DND-41 (cell line): ENCODE data around the gene SMIM41.

Experiments
- ATAC-seq: fragments of 200-7000 bp; cut with Tn5 transposase; 3 replicates; pipeline ENCODE4 v1.9.1; 2021; ENCODE audit warnings: low read depth; ENCODE audit not compliant: insufficient read depth
- DNase-seq: peaks from one replicate; pipeline ENCODE4 v3.0.0-alpha.2; 2020
- H2AFZ ChIP-seq: 2 replicates; pipeline ENCODE4 v1.6.0; 2012; ENCODE audit warnings: low read depth, low read length
- H3K27ac ChIP-seq: 2 replicates; pipeline ENCODE4 v1.5.1; 2012; ENCODE audit warnings: low read length, inconsistent platforms
- H3K27me3 ChIP-seq: fragments of 200-600 bp; sonication (generic); 2 replicates; pipeline ENCODE4 v1.6.0; 2012; ENCODE audit warnings: low read length, mild to moderate bottlenecking, inconsistent platforms; ENCODE audit not compliant: insufficient read depth, poor library complexity
- H3K36me3 ChIP-seq: 2 replicates; pipeline ENCODE4 v1.5.1; 2012; ENCODE audit warnings: low read length, inconsistent platforms; ENCODE audit not compliant: insufficient read depth
- H3K4me1 ChIP-seq: 2 replicates; pipeline ENCODE4 v1.5.1; 2012; ENCODE audit warnings: mild to moderate bottlenecking, low read length; ENCODE audit not compliant: insufficient read depth
- H3K4me2 ChIP-seq: 2 replicates; pipeline ENCODE4 v1.6.0; 2012; ENCODE audit warnings: mild to moderate bottlenecking, moderate library complexity, low read length, inconsistent platforms; ENCODE audit not compliant: insufficient read depth
- H3K4me3 ChIP-seq, 2 experiments: fragments of 200-600 bp in 1 of 2; shearing (Covaris generic) in 1 of 2; 2 replicates each; pipeline ENCODE4 v1.5.1; 2012 to 2016; ENCODE audit warnings: inconsistent platforms in 2 of 2, low read length in 2 of 2, mild to moderate bottlenecking in 2 of 2, low read depth in 1 of 2, moderate library complexity in 1 of 2
- H3K79me2 ChIP-seq: 2 replicates; pipeline ENCODE4 v1.6.0; 2012; ENCODE audit warnings: low read length, inconsistent platforms; ENCODE audit not compliant: insufficient read depth
- H3K9ac ChIP-seq: 2 replicates; pipeline ENCODE4 v1.6.0; 2012; ENCODE audit warnings: low read depth, mild to moderate bottlenecking, inconsistent platforms, low read length, moderate library complexity
- H3K9me3 ChIP-seq: 2 replicates; pipeline ENCODE4 v1.5.1; 2012; ENCODE audit warnings: low read length, moderate library complexity, mild to moderate bottlenecking, inconsistent platforms; ENCODE audit not compliant: insufficient read depth, severe bottlenecking
- H4K20me1 ChIP-seq: 2 replicates; pipeline ENCODE4 v1.6.0; 2012; ENCODE audit warnings: low read length; ENCODE audit not compliant: insufficient read depth
- EZH2 ChIP-seq: IDR thresholded peaks from 3 replicates; pipeline ENCODE4 v1.6.1; 2012; ENCODE audit warnings: borderline replicate concordance, low read depth, mild to moderate bottlenecking, moderate library complexity, low read length, inconsistent platforms; ENCODE audit not compliant: severe bottlenecking
- TF ChIP-seq, protein P1 (sequence below): IDR thresholded peaks from 2 replicates; pipeline ENCODE4 v1.5.1; 2012; ENCODE audit warnings: borderline replicate concordance, low read length, moderate library complexity, mild to moderate bottlenecking; ENCODE audit not compliant: poor library complexity, severe bottlenecking; ENCODE audit errors: extremely low read depth

The SMIM41 gene

DNA sequence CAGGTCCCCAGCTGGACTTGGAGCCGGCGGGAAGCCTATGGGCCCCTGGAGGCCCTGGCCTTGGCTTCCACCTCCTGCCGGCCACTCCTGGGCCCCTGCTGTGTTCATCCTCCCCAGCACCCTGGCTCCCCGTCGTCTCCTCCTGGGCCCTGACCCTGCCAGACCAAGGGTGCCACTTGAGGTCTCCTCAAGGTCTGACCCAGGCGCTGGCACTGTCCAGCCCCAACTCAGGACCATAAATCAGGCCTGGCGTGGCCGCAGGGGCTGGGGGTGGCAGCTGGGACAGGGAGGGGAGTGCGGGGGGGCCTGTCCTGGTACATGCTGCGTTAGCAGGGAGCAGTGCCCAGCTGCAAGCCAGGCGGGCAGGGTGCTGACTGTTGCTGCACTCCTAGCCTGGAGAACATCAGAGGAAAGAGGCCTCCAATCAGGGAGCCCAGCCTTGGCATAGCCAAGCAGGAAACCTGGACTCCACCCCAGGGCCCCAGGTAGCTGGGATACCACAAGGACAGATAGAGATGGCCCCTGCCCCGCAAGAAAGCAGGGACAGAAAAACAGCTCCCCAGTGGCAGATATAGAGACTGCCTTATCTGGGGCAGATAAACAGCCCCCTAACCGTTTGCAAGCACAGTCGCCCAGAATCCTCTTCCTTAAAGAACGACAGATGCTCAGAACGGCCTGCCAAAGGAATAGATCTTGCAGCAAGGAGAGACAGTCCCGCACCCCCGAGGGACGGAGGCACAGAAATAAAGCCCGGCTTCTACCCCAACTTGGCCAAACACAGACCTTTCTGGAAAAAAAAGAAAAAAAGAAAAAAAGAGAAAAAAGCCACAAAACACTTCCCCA, 16.2 kb upstream of the SMIM41 start:
- H3K79me2 ChIP-seq = no peaks in the 10 kb centered on the region
- no peaks in the 10 kb centered on the region for H3K9me3 ChIP-seq
- TF ChIP-seq EZH2 = no peak
- TF ChIP-seq, protein P1, sequence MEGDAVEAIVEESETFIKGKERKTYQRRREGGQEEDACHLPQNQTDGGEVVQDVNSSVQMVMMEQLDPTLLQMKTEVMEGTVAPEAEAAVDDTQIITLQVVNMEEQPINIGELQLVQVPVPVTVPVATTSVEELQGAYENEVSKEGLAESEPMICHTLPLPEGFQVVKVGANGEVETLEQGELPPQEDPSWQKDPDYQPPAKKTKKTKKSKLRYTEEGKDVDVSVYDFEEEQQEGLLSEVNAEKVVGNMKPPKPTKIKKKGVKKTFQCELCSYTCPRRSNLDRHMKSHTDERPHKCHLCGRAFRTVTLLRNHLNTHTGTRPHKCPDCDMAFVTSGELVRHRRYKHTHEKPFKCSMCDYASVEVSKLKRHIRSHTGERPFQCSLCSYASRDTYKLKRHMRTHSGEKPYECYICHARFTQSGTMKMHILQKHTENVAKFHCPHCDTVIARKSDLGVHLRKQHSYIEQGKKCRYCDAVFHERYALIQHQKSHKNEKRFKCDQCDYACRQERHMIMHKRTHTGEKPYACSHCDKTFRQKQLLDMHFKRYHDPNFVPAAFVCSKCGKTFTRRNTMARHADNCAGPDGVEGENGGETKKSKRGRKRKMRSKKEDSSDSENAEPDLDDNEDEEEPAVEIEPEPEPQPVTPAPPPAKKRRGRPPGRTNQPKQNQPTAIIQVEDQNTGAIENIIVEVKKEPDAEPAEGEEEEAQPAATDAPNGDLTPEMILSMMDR = no peak
- no peak overlapping the region for H3K4me3 ChIP-seq
- no peak overlapping the region for H3K27ac ChIP-seq
- H2AFZ ChIP-seq = no peak overlapping the region
- ATAC-seq = no peak
- no peak for DNase-seq
- H3K36me3 ChIP-seq = no peaks in the 10 kb centered on the region
- H4K20me1 ChIP-seq = no peaks in the 10 kb centered on the region; the same call in none of the 2 replicates
- H3K27me3 ChIP-seq = peaks cover 3% of the 10 kb centered on the region
- H3K4me1 ChIP-seq = no peaks in the 10 kb centered on the region
- H3K4me2 ChIP-seq = no peak overlapping the region
- H3K9ac ChIP-seq = no peak overlapping the region

DNA sequence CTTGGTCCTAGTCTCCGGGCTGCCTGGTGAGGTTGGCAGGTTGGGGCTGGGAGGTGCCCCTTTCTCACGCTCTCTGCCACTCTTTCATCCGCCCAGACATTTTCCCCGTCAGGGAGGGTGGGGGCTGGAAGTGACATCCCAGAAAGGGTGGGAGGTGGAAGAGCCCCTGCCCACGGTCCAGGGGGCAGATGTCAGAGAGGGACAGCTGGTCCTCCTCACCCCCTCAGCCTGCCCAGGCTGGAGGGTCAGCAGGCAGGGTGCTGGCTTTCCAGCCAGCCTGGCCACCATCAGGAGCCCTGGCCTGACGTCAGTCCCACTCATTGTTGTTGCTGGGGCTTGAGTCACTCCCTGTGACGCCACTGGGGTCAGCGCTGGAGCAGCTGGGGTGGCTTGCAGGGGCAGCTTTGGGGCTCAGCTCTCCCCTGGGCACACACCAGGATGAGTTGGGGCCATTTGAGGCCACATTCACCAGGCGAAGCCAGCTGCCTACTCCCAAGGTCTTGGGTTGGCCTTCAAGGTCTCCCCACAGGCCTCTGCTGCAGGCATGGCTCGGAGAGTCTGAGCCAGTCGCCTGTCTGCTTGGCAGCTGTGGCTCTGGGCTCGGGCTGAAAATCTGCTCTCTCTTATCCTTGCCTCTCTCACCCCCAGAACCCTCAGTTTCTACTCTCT, 15.4 kb upstream of the SMIM41 start:
- no peak overlapping the region for H3K9ac ChIP-seq
- peaks cover 3% of the 10 kb centered on the region for H3K4me1 ChIP-seq
- ATAC-seq = no peak
- no peaks in the 10 kb centered on the region for H3K9me3 ChIP-seq
- no peak overlapping the region for H3K4me3 ChIP-seq
- H3K36me3 ChIP-seq = no peaks in the 10 kb centered on the region
- TF ChIP-seq EZH2 = no peak
- TF ChIP-seq, protein P1 = no peak
- H3K79me2 ChIP-seq = no peaks in the 10 kb centered on the region
- H4K20me1 ChIP-seq = no peaks in the 10 kb centered on the region; the same call in 1 of the 2 replicates
- no peak overlapping the region for H3K27ac ChIP-seq
- H3K4me2 ChIP-seq = no peak overlapping the region
- H3K27me3 ChIP-seq = no peaks in the 10 kb centered on the region
- H2AFZ ChIP-seq = no peak overlapping the region
- DNase-seq = no peak

DNA sequence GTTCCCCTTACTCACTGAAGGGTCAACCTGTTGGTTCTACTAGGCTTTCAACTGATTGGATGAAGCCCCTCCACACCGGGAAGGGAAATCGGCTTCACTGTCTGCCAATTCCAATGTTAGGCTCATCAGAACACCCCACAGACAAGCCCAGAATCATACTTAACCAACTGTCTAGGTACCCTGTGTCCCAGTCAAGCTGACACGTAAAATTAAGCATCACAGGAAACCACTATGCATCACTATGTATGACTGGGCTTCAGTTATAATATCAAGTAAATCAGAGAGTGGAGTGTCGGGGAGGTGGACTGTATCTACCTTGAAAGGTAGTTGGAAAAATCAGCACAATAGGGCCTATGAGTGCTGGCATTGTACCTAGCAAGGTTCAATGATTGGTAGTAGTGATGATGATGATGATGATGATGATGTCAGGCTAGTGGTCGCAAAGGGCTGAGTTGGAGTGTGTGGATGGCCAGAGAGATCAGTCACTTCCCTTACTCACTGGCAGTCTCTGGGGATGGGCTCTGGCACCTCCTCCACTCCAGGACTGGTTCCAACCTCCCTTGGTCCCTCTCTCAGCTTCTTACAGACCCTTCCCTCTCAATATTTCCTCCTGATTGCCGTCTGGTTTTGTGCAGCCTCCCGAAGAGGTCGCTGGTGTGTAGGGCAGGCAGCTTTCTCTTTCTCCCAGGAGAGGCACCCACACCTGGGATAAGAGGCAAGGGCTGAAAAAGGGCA, 13.0 kb upstream of the SMIM41 start:
- DNase-seq (no peak), ATAC-seq (no peak)
- Histone ChIP-seq H3K27me3 (no peaks in the 10 kb centered on the region), H3K79me2 (peaks cover 17% of the 10 kb centered on the region), H4K20me1 (peaks cover 4% of the 10 kb centered on the region; the same call in 1 of the 2 replicates), H3K9ac (no peak overlapping the region), H3K27ac (no peak overlapping the region), H3K4me1 (peaks cover 19% of the 10 kb centered on the region), H3K9me3 (no peaks in the 10 kb centered on the region), H3K4me3 (no peak overlapping the region), H3K36me3 (no peaks in the 10 kb centered on the region; the same call in 1 of the 2 replicates), H3K4me2 (no peak overlapping the region), H2AFZ (no peak overlapping the region)
- TF ChIP-seq EZH2 = no peak
- TF ChIP-seq, protein P1 = no peak
